Muscle layer of duodenum (tissue), 2 donors: ENCODE measurements around the gene ASZ1.
"Not testable (repeated sequence)": the region's sequence is repeated elsewhere in the genome, so short reads cannot be mapped to it uniquely, and the experiment has no call there.

Experiments
- H3K27ac ChIP-seq: one replicate; pipeline ENCODE4 v1.7.0; 2013; ENCODE audit warnings: mild to moderate bottlenecking, low read length
- H3K27me3 ChIP-seq: one replicate; pipeline ENCODE4 v1.7.0; 2013; ENCODE audit warnings: low read depth, mild to moderate bottlenecking, control low read depth, low read length
- H3K36me3 ChIP-seq, 2 donors: one replicate each; pipeline ENCODE4 v1.7.0; 2013; ENCODE audit warnings: low read length in 2 of 2, control low read depth in 1 of 2, mild to moderate bottlenecking in 1 of 2; ENCODE audit not compliant: insufficient read depth in 2 of 2, control insufficient read depth in 1 of 2
- H3K4me1 ChIP-seq, 2 donors: one replicate each; pipeline ENCODE4 v1.7.0; 2013; ENCODE audit warnings: low read length in 2 of 2, mild to moderate bottlenecking in 2 of 2, control low read depth in 1 of 2, moderate library complexity in 1 of 2; ENCODE audit not compliant: insufficient read depth in 2 of 2, control insufficient read depth in 1 of 2
- H3K4me3 ChIP-seq, 2 donors: one replicate each; pipeline ENCODE4 v1.7.0; 2013; ENCODE audit warnings: low read length in 2 of 2, low read depth in 1 of 2, mild to moderate bottlenecking in 1 of 2
- H3K9me3 ChIP-seq, 2 donors: one replicate each; pipeline ENCODE4 v1.7.0; 2013; ENCODE audit warnings: low read length in 2 of 2, control low read depth in 1 of 2, mild to moderate bottlenecking in 1 of 2; ENCODE audit not compliant: control insufficient read depth in 1 of 2
- donor health status: healthy.

The ASZ1 gene

DNA sequence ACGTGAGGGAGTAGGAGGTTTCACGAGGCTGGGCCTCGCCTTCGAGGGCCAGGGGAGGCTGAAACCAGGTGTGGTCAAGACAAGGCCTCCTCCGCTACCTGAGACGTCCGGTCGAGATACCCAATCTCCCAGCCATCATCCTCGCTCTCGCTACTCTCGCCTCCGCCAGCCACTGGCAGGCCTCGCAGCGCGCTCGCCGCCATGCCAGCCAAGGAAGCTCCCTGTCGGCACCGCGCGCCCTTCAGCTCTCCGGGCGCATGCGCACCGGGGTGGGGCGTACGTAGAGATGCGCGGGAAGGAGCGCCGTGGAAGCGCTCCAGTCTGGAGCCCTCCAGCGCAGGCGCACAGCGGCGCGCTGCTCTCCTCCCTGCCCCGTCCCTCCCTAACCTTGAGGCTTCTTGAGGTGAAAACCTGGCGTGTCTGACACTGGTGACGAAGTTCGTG, at the start of gene ASZ1:
Gene ASZ1, minus strand, starts transcription at position 236 of the 444 bp plus-strand sequence. Its CDS starts 33 bp downstream, at position 203.
- H3K36me3 ChIP-seq, result no peaks in the 10 kb centered on the region
- no peak within 1 kb of the TSS for H3K27ac ChIP-seq
- H3K4me1 ChIP-seq, result no peaks in the 10 kb centered on the region
- H3K27me3 ChIP-seq, result no peaks in the 10 kb centered on the region
- no peak within 1 kb of the TSS for H3K4me3 ChIP-seq
- H3K9me3 ChIP-seq, result no peaks in the 10 kb centered on the region

- H3K27ac ChIP-seq, result no peak overlapping the region
- H3K27me3 ChIP-seq, result peaks cover 5% of the 10 kb centered on the region
- H3K9me3 ChIP-seq, result no peaks in the 10 kb centered on the region
- no peak overlapping the region for H3K4me3 ChIP-seq
- peaks cover 0 to 12% of the 10 kb centered on the region in 2 donors for H3K4me1 ChIP-seq
- no peaks in the 10 kb centered on the region for H3K36me3 ChIP-seq
Observed at GRCh38 chr7:117476557-117477215, 49.4 kb upstream of the ASZ1 start.

DNA sequence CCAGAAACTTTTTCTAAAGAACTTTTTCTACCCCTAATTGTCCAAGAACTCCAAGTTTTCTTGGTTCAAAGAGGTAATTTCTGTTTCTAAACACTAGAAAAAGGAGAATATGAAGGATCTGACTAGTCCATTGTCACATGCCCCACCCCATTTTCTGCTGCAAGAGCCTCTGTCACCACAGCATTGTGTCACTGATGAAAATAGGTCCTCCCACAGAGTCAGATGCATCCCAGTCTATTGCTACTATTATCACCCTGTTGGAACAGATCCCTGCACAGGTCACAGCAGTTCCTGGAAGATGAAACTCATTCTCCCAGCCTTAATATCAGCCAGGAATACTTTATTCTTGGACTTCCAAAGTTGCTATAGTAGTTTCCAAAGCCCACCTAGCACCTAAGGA, 45.0 kb upstream of the ASZ1 start:
- Histone ChIP-seq H3K4me1 (peaks cover 0 to 4% of the 10 kb centered on the region in 2 donors), H3K4me3 (no peak overlapping the region), H3K36me3 (no peaks in the 10 kb centered on the region), H3K27ac (no peak overlapping the region), H3K27me3 (no peaks in the 10 kb centered on the region), H3K9me3 (no peaks in the 10 kb centered on the region)

- no peak overlapping the region for H3K27ac ChIP-seq
- H3K9me3 ChIP-seq, result no peaks in the 10 kb centered on the region
- H3K27me3 ChIP-seq, result no peaks in the 10 kb centered on the region
- H3K4me1 ChIP-seq, result peaks cover 0 to 4% of the 10 kb centered on the region in 2 donors
- H3K36me3 ChIP-seq, result no peaks in the 10 kb centered on the region
- H3K4me3 ChIP-seq, result no peak overlapping the region
Observed at GRCh38 chr7:117470777-117471176, 43.5 kb upstream of the ASZ1 start.

DNA sequence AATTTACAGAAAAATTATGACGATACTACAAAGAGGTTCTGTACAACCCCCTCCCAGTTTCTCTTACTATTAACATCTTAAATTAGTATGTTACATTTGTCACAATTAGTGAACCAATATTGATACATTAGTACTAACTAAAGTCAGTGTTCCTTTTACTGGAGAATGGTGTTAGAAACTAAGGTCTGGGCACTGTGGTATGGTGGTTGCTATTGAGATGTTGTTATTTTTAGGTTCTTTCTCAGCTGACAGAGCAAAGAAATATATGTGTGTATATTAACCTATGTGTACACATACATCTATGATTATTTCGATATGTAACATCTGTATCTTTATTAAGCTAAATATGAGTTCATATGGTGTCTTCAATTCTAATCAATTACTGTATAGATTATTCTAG, 40.9 kb upstream of the ASZ1 start:
- Histone ChIP-seq H3K27ac (no peak overlapping the region), H3K4me3 (no peak overlapping the region), H3K4me1 (peaks cover 0 to 4% of the 10 kb centered on the region in 2 donors), H3K27me3 (no peaks in the 10 kb centered on the region), H3K9me3 (no peaks in the 10 kb centered on the region), H3K36me3 (no peaks in the 10 kb centered on the region)

- not testable (repeated sequence) for H3K9me3 ChIP-seq, H3K4me3 ChIP-seq, H3K27ac ChIP-seq, H3K36me3 ChIP-seq, H3K27me3 ChIP-seq, H3K4me1 ChIP-seq
Observed at GRCh38 chr7:117460815-117461214, 33.5 kb upstream of the ASZ1 start.

DNA sequence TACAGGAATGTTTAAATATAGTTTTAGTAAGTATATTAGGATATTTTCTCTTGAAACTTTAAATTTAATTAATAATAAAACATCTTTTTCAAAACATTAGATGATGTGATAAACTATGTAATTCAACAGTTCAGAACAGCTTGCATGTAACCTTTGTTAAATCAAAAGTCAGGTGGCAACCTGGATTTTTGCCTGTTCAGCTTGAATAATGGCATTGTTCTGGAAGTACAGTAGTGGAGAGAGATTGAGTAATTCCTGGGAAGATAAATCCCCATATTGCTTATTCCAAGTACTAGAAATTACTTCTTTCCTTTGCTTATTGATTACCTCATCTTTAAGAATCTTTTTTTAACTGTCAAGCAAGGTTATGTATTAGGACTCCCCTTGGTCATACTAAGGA, 32.4 kb upstream of the ASZ1 start:
- Histone ChIP-seq H3K27me3 (no peaks in the 10 kb centered on the region), H3K4me1 (no peaks in the 10 kb centered on the region), H3K4me3 (no peak overlapping the region), H3K36me3 (no peaks in the 10 kb centered on the region), H3K27ac (no peak overlapping the region), H3K9me3 (no peaks in the 10 kb centered on the region)

DNA sequence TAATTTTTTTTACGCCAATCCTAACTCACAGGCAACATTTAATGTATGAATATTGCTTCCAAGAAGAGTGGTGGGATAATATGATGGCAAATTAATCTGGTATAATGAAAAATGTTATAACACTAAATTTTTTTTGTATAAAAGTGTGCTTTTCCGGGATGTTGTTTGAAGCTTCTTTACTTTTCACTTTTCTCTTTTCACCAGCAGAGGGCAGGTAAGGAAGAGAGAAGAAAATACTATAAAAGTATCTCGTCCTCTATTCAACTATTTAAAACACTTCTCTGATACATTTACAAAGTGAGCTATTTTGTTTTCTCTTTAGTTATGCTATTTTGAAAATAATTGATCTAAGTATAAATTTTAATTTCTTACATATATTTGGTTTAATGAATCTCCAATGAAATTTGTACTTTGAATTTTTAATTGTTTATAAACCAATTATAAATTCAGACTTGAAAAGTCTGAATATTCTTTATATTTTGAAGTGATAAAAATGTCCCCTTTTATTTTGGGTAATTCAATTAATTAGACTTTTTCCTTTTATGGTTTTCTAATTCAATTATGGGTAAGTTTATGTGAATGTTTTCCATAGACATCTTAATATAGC, 31.8 kb upstream of the ASZ1 start:
- H3K27ac ChIP-seq, result no peak overlapping the region
- no peaks in the 10 kb centered on the region for H3K4me1 ChIP-seq
- no peaks in the 10 kb centered on the region for H3K36me3 ChIP-seq
- H3K27me3 ChIP-seq, result no peaks in the 10 kb centered on the region
- no peaks in the 10 kb centered on the region for H3K9me3 ChIP-seq
- no peak overlapping the region for H3K4me3 ChIP-seq

DNA sequence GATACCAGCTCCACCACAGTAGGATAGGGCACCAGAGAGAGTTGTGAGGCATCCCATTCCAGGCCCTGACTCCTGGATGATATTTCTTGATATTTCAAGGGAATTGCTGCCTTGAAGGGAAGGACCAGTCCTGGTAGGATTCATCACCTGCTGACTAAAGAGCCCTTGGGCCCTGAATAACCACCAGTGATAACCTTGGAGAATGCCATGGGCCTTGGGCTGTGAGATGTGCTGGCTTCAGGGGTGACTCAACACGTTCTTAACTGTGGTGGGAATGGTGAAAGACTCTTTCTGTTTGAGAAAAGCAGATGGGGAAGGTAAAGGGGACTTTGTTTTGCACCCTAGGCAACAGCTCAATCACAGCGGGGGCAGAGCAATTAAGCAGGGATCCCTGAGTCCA, 21.4 kb upstream of the ASZ1 start:
- Histone ChIP-seq H3K4me3 (no peak overlapping the region), H3K9me3 (peaks cover 0 to 6% of the 10 kb centered on the region in 2 donors), H3K27me3 (no peaks in the 10 kb centered on the region), H3K27ac (no peak overlapping the region), H3K36me3 (no peaks in the 10 kb centered on the region), H3K4me1 (no peaks in the 10 kb centered on the region)

DNA sequence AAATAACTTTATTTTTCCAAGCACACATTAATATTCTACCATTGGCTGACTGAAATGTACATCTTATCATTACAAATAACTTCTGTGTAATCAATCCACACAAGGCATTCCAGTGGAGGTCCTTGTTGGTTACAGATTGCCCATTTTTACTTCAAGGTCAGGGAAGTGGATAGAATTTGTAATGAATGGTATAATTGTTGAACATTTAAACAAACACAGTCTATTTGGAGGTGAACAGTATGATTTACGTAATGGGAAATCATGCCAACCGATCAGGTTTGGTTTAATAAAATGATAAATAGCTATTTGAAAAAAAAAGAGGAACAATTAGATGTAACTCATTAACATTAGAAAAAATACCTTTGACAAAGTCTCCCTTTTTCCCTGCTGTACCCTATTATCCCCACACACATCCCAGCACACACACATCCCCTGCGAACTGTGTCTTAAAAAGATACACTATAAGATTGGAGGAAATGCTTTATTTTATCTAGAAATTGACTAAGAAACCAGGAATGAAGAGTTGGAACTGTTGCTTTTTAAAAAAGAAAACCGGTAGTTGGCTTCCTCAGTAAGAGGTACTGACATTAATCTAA, 19.0 kb upstream of the ASZ1 start:
- H3K27ac ChIP-seq, result no peak overlapping the region
- H3K36me3 ChIP-seq, result no peaks in the 10 kb centered on the region
- H3K27me3 ChIP-seq, result no peaks in the 10 kb centered on the region
- peaks cover 0 to 6% of the 10 kb centered on the region in 2 donors for H3K9me3 ChIP-seq
- H3K4me1 ChIP-seq, result no peaks in the 10 kb centered on the region
- no peak overlapping the region for H3K4me3 ChIP-seq

DNA sequence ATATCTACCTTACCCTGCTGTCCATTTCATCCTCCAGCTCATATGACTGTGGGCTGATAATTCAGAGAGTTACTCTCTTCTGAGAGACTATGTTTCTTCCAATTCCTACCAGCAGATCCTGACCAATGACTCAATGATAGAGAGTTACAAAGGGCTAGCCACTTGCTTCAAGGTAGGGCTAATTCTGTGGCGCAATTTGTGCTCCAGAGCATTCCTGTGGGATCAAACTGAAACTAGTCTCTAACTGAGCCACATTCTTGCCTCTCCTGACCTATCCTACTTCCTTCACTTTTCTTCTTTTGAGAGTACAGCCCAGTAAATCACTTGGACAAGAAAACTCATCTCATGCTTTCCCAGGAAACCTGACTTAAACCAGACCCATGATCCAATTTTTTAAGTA, 17.9 kb upstream of the ASZ1 start:
- no peaks in the 10 kb centered on the region for H3K27me3 ChIP-seq
- H3K4me3 ChIP-seq, result no peak overlapping the region
- H3K9me3 ChIP-seq, result peaks cover 0 to 6% of the 10 kb centered on the region in 2 donors
- no peaks in the 10 kb centered on the region for H3K36me3 ChIP-seq
- no peak overlapping the region for H3K27ac ChIP-seq
- no peaks in the 10 kb centered on the region for H3K4me1 ChIP-seq
